ENCODE measurements around the gene GTSE1. TPM values are rescaled to one million over a fixed set of nuclear protein-coding genes. Genes with fewer than 3 reads are reported as not detected.

Gene GTSE1
- total and polyA plus RNA-seq, 10 donors, result 1.3 to 5.2 (median 3.0) TPM

GRCh38 chr22:46369716-46370583 lies 73.3 kb downstream of the GTSE1 start:
- Histone ChIP-seq H3K4me3 (no peak overlapping the region), H3K9me3 (peaks cover 0 to 4% (median under 1%) of the 10 kb centered on the region in 8 donors), H3K36me3 (peaks cover 0 to 14% (median 0%) of the 10 kb centered on the region in 6 donors), H3K27me3 (replicated peaks in 1 of 7) (peaks cover 0 to 48% (median 18%) of the 10 kb centered on the region in 7 donors), H3K4me1 (peaks cover 0 to 46% (median 19%) of the 10 kb centered on the region in 6 donors), H3K27ac (peak overlapping the region in 1 of 8 donors; percentile 55)
- no peak for TF ChIP-seq POLR2AphosphoS5 (IDR thresholded peaks at IDR 0.05)
- TF ChIP-seq POLR2A (IDR thresholded peaks at IDR 0.05), result no peak
- TF ChIP-seq CTCF (IDR thresholded peaks at IDR 0.05 in 8 of 11, conservative IDR thresholded peaks at IDR 0.05 in 3 of 11), result no peak
- intact Hi-C loops (cut with DNase I; ENCODE audit: low total_unique reads), result loop anchor here (5.0 kb wide), 1 partner anchor 172 kb away; no protein-coding TSS in a partner anchor
- no peak for DNase-seq
- 72 to 88% (median 82%) methylated on average over 21 to 25 of the region's 25 CpGs for WGBS, 5 donors

- Histone ChIP-seq H3K27ac (peak overlapping the region in 3 of 8 donors; percentile 18 to 55 (median 30)), H3K36me3 (peaks cover 0 to 13% (median 0%) of the 10 kb centered on the region in 6 donors), H3K4me1 (peaks cover 0 to 47% (median 19%) of the 10 kb centered on the region in 6 donors), H3K4me3 (no peak overlapping the region), H3K27me3 (replicated peaks in 1 of 7) (peaks cover 0 to 42% (median 15%) of the 10 kb centered on the region in 7 donors), H3K9me3 (peaks cover 0 to 12% (median 8%) of the 10 kb centered on the region in 8 donors)
- no peak for DNase-seq
- TF ChIP-seq POLR2AphosphoS5 (IDR thresholded peaks at IDR 0.05), result no peak
- TF ChIP-seq CTCF (IDR thresholded peaks at IDR 0.05 in 8 of 11, conservative IDR thresholded peaks at IDR 0.05 in 3 of 11), result no peak
- TF ChIP-seq POLR2A (IDR thresholded peaks at IDR 0.05), result no peak
- intact Hi-C loops (cut with DNase I; ENCODE audit: low total_unique reads), result no loop called here
- 73 to 79% (median 77%) methylated on average over 15 of the region's 15 CpGs for WGBS, 5 donors
Measured at GRCh38 chr22:46370584-46371291, 74.1 kb downstream of the GTSE1 start.

- intact Hi-C loops (cut with DNase I; ENCODE audit: low total_unique reads), result no loop called here
- H3K27me3 ChIP-seq (replicated peaks in 1 of 7), result peaks cover 0 to 36% (median 11%) of the 10 kb centered on the region in 7 donors
- WGBS, 5 donors, result 88 to 96% (median 94%) methylated on average over 2 of the region's 2 CpGs
- peaks cover 0 to 47% (median 19%) of the 10 kb centered on the region in 6 donors for H3K4me1 ChIP-seq
- H3K27ac ChIP-seq, result no peak overlapping the region
- DNase-seq, result no peak
- H3K36me3 ChIP-seq, result peaks cover 0 to 23% (median 1%) of the 10 kb centered on the region in 6 donors
- TF ChIP-seq CTCF (IDR thresholded peaks at IDR 0.05 in 8 of 11, conservative IDR thresholded peaks at IDR 0.05 in 3 of 11) (no peak), POLR2AphosphoS5 (IDR thresholded peaks at IDR 0.05) (no peak), POLR2A (IDR thresholded peaks at IDR 0.05) (no peak)
- H3K4me3 ChIP-seq, result no peak overlapping the region
- peaks cover 0 to 22% (median 17%) of the 10 kb centered on the region in 8 donors for H3K9me3 ChIP-seq
Measured at GRCh38 chr22:46371623-46372226, 75.1 kb downstream of the GTSE1 start.
